A673 (cell line): Measurements from ENCODE around the gene DNMT3L. TPM values are rescaled to one million over a fixed set of nuclear protein-coding genes. Genes with fewer than 3 reads are reported as not detected.

ENCODE experiments used
- BruUV-seq: library from RNA; stranded (reverse); fragments of 400-500 nt; replicated peaks from 2 replicates; lab custom pipeline; 2021; lab: Mats Ljungman, UMichigan
- CTCF ChIA-PET: fragments of 300-600 bp; sonication (Branson Sonifier 250); formaldehyde crosslinking; loops from one replicate; lab custom pipeline; 2022; ENCODE audit warnings: antibody characterized with exemption; lab: Charles Lee
- POLR2A ChIA-PET: fragments of 300-600 bp; sonication (Branson Sonifier 250); formaldehyde crosslinking; loops from one replicate; lab custom pipeline; 2022; ENCODE audit warnings: antibody characterized with exemption; ENCODE audit not compliant: low non-redundant PET; lab: Charles Lee
- DNase-seq: peaks from one replicate; pipeline ENCODE4 v3.0.0-alpha.2; 2015; ENCODE audit warnings: low spot score
- H3K27ac ChIP-seq: fragments of 200-600 bp; sonication (generic); 2 replicates; pipeline ENCODE4 v1.5.1; 2016; ENCODE audit warnings: mixed run types, low read depth, mild to moderate bottlenecking, mixed read lengths, antibody characterized with exemption, low read length; ENCODE audit not compliant: poor library complexity, severe bottlenecking
- H3K27me3 ChIP-seq: fragments of 200-600 bp; sonication (generic); replicated peaks from 2 replicates; pipeline ENCODE4 v1.6.1; 2017; ENCODE audit warnings: mixed run types, low read depth, mild to moderate bottlenecking, mixed read lengths, antibody characterized with exemption, low read length; ENCODE audit not compliant: insufficient read depth, poor library complexity
- H3K36me3 ChIP-seq: fragments of 200-600 bp; sonication (generic); 2 replicates; pipeline ENCODE4 v1.6.1; 2016; ENCODE audit warnings: mixed run types, mild to moderate bottlenecking, mixed read lengths, antibody characterized with exemption, low read length; ENCODE audit not compliant: insufficient read depth, poor library complexity, severe bottlenecking
- H3K4me1 ChIP-seq: fragments of 200-600 bp; sonication (generic); 2 replicates; pipeline ENCODE4 v1.6.1; 2017; ENCODE audit warnings: mixed run types, mild to moderate bottlenecking, mixed read lengths, antibody characterized with exemption, low read length; ENCODE audit not compliant: insufficient read depth, poor library complexity, severe bottlenecking
- H3K4me3 ChIP-seq: fragments of 200-600 bp; sonication (generic); 2 replicates; pipeline ENCODE4 v1.5.1; 2016; ENCODE audit warnings: low read depth, mixed run types, mild to moderate bottlenecking, mixed read lengths, low read length; ENCODE audit not compliant: poor library complexity, severe bottlenecking
- H3K9me3 ChIP-seq: fragments of 200-600 bp; sonication (generic); 2 replicates; pipeline ENCODE4 v1.6.1; 2016; ENCODE audit warnings: mixed run types, low read depth, mild to moderate bottlenecking, mixed read lengths, antibody characterized with exemption, low read length; ENCODE audit not compliant: poor library complexity, severe bottlenecking
- CTCF ChIP-seq: fragments of 300-800, 200-600 bp; sonication (generic); conservative IDR thresholded peaks from 2 replicates; pipeline ENCODE4 v1.5.1; 2017; ENCODE audit warnings: low read depth, mild to moderate bottlenecking, antibody characterized with exemption, low read length, moderate library complexity, mixed read lengths
- EZH2 ChIP-seq: fragments of 200-600 bp; sonication (generic); IDR thresholded peaks from 2 replicates; pipeline ENCODE4 v1.6.1; 2017; ENCODE audit warnings: borderline replicate concordance, low read depth, mild to moderate bottlenecking, mixed read lengths, antibody characterized with exemption, low read length; ENCODE audit not compliant: poor library complexity, severe bottlenecking
- intact Hi-C: fragments of 100-400 bp; cut with micrococcal nuclease; formaldehyde crosslinking; loops from one replicate; pipeline ENCODE4 v1.10.0; 2022; ENCODE audit not compliant: unreplicated experiment
- total RNA-seq: library from RNA; stranded (reverse); gene quantifications from 2 replicates; pipeline ENCODE4 v1.2.3, GENCODE V29; 2021

The DNMT3L gene
- total RNA-seq, 1 experiment from 2014 or later, result not detected

- no TSS peak for BruUV-seq
- CTCF ChIA-PET, result no interaction called here
Observed at GRCh38 chr21:44299085-44299457, 37.4 kb upstream of the DNMT3L start.

GRCh38 chr21:44298301-44298700 is 36.6 kb upstream of the DNMT3L start:
- H3K27ac ChIP-seq, result no peak overlapping the region
- POLR2A ChIA-PET, result no interaction called here
- H3K4me3 ChIP-seq, result no peak overlapping the region
- H3K4me1 ChIP-seq, result peaks cover 37% of the 10 kb centered on the region
- H3K27me3 ChIP-seq, result no peaks in the 10 kb centered on the region
- TF ChIP-seq CTCF (no peak), EZH2 (no peak)
- intact Hi-C loops, result loop anchor here (5.0 kb wide), 1 partner anchor 486 kb away; no protein-coding TSS in a partner anchor
- BruUV-seq, result no TSS peak
- CTCF ChIA-PET, result interaction anchor here (0.6 to 1.1 kb wide), 3 partner anchors 41 to 488 kb away, joined by 3 read pairs; partner anchors contain the start of gene CFAP410
- H3K9me3 ChIP-seq, result no peaks in the 10 kb centered on the region
- H3K36me3 ChIP-seq, result no peaks in the 10 kb centered on the region
- DNase-seq, result no peak

More at GRCh38 chr21:44299085-44299457, 37.4 kb upstream of the DNMT3L start:
- Histone ChIP-seq H3K27ac (peak overlapping the region; percentile 86), H3K9me3 (no peaks in the 10 kb centered on the region), H3K27me3 (no peaks in the 10 kb centered on the region), H3K4me3 (peak overlapping the region; percentile 87), H3K36me3 (no peaks in the 10 kb centered on the region), H3K4me1 (peaks cover 37% of the 10 kb centered on the region)
- no peak for TF ChIP-seq CTCF
- TF ChIP-seq EZH2, result no peak
- peak; percentile 30 for DNase-seq
- intact Hi-C loops, result loop anchor here (5.0 kb wide), 1 partner anchor 487 kb away; no protein-coding TSS in a partner anchor
- POLR2A ChIA-PET, result no interaction called here

GRCh38 chr21:44297525-44298290 is 36.0 kb upstream of the DNMT3L start:
- H3K27me3 ChIP-seq, result no peaks in the 10 kb centered on the region
- peak; percentile 84 for DNase-seq
- intact Hi-C loops, result loop anchor here (5.0 kb wide), 1 partner anchor 485 kb away; no protein-coding TSS in a partner anchor
- no peak overlapping the region for H3K4me3 ChIP-seq
- H3K4me1 ChIP-seq, result peaks cover 37% of the 10 kb centered on the region
- no peaks in the 10 kb centered on the region for H3K36me3 ChIP-seq
- H3K9me3 ChIP-seq, result no peaks in the 10 kb centered on the region
- POLR2A ChIA-PET, result no interaction called here
- TF ChIP-seq EZH2, result no peak
- peak; percentile 85 for TF ChIP-seq CTCF
- CTCF ChIA-PET, result interaction anchor here (0.6 to 1.1 kb wide), 4 partner anchors 41 to 487 kb away, joined by 3 to 4 read pairs (median 3); partner anchors contain the start of gene CFAP410
- no TSS peak for BruUV-seq
- no peak overlapping the region for H3K27ac ChIP-seq
